ENCODE measurements around the gene IHH.

- TF ChIP-seq CTCF (IDR thresholded peaks at IDR 0.05) = no peak
- TF ChIP-seq ZFX (IDR thresholded peaks at IDR 0.05; ENCODE audit: borderline replicate concordance) = no peak
Measured at GRCh38 chr2:219084791-219085190, 24.1 kb upstream of the IHH start.

Measured in 22Rv1 (cell line).